Fibroblast of upper back skin (primary cell): ENCODE results near the gene C1QTNF5.

ENCODE experiments used
- DNase-seq: peaks from one replicate; pipeline ENCODE4 v3.0.0-alpha.2; 2013

Gene C1QTNF5

GRCh38 chr11:119316729-119317591 is 23.7 kb downstream of the C1QTNF5 start, which contains the start of gene MCAM:
TSS of gene MCAM (minus strand) at chr11:119317130. CDS start at chr11:119317101, 29 bp downstream.
- peak; percentile 50 for DNase-seq

GRCh38 chr11:119316016-119316728 is 24.5 kb downstream of the C1QTNF5 start:
- peak; percentile 31 for DNase-seq

DNA sequence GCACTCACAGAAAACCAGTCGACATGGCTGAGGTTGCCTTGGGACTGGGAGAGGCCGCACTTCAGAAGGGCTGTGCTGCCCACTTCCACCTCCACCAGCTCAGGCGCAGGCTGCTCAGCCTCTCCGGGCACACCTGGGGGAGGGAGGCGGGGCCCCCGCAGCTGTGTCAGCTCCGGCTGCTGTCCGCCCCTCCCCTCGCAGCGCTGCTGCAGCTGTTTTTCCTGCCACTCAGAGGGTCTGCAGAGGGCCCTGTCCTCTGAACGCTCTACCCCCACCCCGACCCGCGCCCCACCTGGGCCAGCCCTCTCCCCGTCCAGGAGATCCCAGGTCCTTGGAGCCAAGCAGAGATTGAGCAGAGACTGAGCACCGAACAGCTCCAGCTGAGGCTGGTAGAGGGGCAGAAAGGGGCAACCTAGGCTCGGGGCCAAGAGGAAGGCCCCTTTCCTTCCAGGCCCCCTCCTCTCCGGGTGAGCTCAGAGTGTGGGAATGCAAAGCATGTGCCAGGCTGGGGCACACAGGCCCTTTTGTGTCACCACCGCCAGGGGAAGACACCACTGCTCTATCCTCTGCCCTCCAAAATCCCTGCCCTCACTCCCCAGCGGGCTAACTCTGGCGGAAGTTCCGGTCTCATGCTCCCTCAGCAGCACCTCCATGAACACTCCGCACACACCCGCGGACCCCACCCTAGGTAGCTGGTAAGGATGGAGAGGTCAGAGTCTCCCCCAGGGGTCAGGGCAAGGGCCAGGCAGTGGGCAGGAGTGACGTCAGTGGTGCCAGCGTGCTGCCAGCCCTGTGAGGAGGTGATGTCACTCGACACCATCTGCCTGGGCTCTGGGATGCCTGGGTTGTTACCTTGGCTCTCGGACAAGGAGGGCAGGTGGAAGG is 25.3 kb downstream of the C1QTNF5 start:
- no peak for DNase-seq

DNA sequence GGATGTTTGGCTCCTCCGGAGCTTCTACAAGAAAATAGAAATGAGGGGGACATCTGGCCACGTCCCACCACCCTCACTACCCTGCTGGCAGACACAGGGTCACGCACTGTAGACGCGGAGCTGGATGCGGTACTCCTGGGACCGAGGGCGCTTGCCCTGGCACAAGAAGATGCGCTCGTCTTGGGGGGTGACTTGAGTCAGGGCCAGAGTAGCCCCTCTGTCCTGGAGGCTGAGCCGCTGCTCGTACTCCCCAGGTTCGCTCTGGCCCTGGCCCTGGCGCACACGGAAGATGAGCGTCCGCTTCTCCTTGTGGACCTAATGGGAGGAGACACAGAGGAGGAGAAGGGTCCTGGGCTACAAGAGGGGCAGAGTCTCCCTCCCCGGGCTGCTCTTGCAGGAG is 26.0 kb downstream of the C1QTNF5 start:
- no peak for DNase-seq

GRCh38 chr11:119310682-119311052 is 30.0 kb downstream of the C1QTNF5 start:
- no peak for DNase-seq

DNA sequence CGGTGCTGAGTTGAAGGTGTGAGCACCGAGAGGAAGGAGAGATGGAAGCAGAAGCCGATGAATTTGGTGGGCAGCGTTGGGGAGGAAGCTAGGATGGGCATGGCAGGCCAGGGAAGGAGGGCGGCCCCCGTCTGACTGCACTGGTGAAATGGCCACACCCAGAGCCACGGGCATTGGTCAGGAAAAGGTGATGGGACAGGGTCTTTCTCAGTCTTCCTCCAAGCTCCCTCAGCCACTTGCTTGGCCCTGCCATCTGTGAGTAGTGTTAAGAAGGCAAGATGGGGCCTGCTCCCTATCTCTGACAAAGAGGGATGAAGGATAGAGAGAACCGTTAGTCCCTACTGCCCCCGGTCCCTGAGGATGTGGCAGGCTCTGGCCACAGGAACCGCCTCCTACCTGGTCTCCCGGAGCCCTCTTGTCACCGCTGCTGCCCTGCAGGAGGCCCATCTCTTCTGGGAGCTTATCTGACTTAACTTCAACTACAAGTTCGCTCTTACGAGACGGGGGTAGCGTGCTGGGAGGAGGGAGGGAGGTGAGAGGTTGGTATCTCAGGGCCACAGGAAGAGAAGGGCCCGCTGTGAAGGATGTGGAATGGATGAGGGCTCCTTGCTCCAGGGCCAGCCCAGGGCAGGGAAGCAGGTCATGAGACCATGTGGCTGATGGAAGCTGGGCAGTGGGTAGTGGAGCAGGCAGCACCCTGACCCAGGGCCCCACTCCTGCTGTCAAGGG is 30.6 kb downstream of the C1QTNF5 start:
- no peak for DNase-seq

- DNase-seq, result no peak
Measured at GRCh38 chr11:119309411-119309810, 31.3 kb downstream of the C1QTNF5 start.

DNA sequence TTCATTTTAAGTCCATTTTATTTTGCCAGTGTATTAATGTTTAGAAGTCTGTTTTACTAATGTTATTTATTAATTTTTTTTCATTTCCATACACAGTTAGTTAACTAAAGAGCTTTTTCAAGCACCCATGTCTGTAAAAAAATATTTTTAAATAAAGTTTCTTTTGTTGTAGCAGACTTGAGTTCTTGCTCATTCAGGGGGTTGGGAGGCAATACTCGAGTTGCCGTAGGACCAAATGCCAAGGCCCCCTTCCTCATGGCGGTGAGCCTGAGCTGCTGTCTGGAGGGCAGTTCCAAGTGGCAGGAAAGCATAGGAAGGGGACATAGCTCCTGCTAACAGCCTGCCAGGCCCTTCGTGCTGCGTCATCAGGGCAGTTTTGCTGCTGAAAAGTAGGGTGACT is 32.7 kb downstream of the C1QTNF5 start:
- no peak for DNase-seq

DNA sequence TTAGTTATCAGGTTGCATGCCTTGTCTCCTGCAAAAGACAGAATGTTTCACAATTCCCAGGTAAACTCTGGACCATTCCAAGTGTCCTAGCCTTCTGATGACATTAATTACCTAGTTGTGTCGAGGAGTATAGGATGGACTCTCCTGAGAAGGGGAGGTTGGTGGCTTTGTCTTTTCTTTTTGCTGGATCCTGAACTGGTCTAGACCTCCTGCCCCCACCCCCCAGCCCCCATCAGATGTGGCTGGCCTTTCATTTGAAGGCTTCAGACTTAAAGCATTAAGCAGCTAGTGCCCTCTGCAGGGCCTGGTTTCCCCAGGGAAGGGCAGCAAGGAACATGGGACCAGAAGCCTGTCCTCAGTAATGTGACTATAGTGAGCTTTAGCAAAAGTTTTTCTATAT is 33.5 kb downstream of the C1QTNF5 start:
- DNase-seq, result no peak

GRCh38 chr11:119306373-119306890 is 34.3 kb downstream of the C1QTNF5 start:
- DNase-seq, result peak; percentile 28

- no peak for DNase-seq
Measured at GRCh38 chr11:119305556-119306372, 34.9 kb downstream of the C1QTNF5 start.

GRCh38 chr11:119303227-119303718 is 37.4 kb downstream of the C1QTNF5 start:
- DNase-seq, result no peak

DNA sequence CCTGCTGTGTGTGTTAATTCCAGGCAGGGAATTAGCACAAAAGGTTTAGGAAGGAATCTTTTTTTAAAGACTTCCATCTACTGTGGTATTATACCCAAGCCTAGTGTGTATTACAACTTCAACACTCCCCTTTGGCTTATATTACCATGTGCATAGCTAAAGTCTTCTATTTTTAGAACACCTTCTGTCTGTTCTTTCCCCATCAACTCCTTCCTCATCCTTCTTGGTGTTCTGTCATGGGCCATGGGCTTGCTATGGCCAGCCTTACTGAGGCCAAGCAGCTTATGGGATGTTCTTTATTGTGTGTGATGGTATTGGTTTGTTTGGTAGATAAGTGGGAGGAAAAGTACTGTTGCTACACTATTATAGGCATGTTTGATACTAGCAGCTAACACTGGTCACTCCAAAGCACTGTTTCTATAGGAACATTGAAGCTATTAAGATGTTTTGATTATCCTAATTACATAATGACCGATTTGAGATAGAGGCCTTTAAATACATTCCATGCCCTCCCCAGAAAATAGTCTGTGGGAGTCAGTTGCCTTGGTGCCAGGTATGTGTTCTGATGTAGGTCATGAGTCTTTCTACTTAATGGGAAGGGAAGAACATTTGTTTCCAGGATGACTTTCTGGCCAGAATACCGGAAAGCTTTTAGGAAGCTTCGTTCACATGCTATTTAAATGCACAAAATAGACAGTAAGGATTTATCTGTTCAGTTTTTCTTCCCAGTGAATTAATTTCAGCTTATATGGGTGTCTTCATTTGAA is 40.3 kb downstream of the C1QTNF5 start:
- no peak for DNase-seq

DNA sequence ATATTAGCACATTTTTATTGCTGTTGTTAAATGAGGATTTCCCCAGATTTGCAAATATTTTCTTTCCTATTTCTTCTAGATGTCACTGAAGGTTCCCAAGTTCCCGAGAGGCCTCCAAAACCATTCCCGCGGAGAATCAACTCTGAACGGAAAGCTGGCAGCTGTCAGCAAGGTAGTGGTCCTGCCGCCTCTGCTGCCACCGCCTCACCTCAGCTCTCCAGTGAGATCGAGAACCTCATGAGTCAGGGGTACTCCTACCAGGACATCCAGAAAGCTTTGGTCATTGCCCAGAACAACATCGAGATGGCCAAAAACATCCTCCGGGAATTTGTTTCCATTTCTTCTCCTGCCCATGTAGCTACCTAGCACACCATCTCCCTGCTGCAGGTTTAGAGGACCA is 41.3 kb downstream of the C1QTNF5 start:
- DNase-seq, result no peak

- no peak for DNase-seq
Measured at GRCh38 chr11:119298726-119299125, 42.0 kb downstream of the C1QTNF5 start.

DNA sequence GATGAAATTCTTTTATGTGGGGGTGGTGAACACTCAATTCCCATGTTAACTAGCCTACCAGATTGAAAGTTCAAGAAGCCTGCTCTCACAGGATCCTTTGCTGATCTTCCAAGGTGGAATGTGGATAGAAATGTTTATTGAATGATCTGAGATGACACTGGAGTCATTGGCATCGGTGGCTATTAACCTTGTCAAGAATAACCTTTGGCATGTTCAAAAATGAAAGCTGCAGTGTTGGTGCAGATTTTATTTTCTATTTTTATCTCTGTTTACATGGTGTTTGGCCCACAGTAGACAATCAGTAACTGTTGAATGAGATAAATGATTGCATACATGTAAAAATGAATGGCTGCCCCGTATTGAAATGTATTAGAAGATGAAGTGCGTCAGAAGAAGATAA is 42.7 kb downstream of the C1QTNF5 start:
- no peak for DNase-seq

GRCh38 chr11:119295178-119295577 is 45.5 kb downstream of the C1QTNF5 start:
- DNase-seq, result peak; percentile 19

DNA sequence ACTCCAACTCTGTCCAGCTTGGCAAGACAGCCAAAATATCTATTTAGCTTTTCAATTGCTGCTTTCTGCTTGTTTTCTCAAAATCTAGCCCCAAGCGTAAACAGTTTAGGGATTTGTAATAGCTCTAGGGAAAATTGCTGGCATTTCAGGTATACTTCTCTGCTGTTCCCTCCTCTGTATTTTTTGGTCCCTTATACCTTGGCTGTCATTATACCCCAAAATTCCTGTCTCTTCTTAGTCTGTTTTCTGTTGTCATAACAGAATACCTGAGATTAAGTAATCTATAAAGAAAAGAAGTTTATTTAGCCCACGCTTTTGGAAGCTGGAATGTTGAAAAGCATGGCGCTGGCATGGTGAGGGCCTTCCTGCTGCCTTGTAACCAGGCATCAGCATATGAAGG is 47.2 kb downstream of the C1QTNF5 start:
- DNase-seq, result no peak

- no peak for DNase-seq
Measured at GRCh38 chr11:119290894-119291497, 49.7 kb downstream of the C1QTNF5 start.
